Tibial nerve (tissue), 4 donors: ENCODE results near the gene TESK1.

Experiments used
- CTCF ChIP-seq, 5 experiments: fragments of 200-600 bp in 3 of 5; fragments of 450-650 bp in 2 of 5; sonication (generic) in 3 of 5; IDR thresholded peaks; one replicate each; pipeline ENCODE4 v1.5.1; 2016 to 2019; ENCODE audit warnings: antibody characterized with exemption in 5 of 5, mild to moderate bottlenecking in 3 of 5, moderate library complexity in 2 of 5
- EP300 ChIP-seq, 2 donors: sonication (generic); formaldehyde crosslinking; IDR thresholded peaks; one replicate each; pipeline ENCODE4 v1.6.1; 2017; ENCODE audit warnings: antibody characterized with exemption in 2 of 2, mild to moderate bottlenecking in 1 of 2

DNA sequence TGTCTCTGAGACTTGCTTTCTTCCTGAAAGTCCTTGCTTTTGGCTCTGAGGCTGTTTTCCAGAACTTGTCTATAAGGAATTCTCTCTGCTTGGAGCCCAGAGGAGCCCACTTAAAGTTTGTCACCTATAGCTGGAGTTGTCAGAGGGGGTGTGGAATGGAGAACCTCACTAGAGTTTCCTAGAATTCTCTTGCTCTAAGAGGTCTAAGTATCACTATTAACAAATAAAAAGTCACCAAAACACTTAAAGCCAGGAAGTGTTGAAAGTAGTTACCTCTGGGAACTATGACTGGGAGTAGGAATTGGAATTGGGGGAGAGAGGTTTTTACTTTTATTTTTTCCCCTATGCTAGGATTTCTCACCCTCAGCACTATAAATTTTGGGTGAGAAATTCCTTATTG is 30.7 kb downstream of the TESK1 start:
- TF ChIP-seq EP300 (IDR thresholded peaks at IDR 0.05) (no peak), CTCF (IDR thresholded peaks at IDR 0.05) (no peak)
